Fibroblast of villous mesenchyme (primary cell): ENCODE results near the gene SELENOH. TPM values are rescaled to one million over a fixed set of nuclear protein-coding genes. Genes with fewer than 3 reads are reported as not detected.

Source experiments
- DNase-seq: peaks from one replicate; pipeline ENCODE4 v3.0.0-alpha.2; 2010; ENCODE audit warnings: low read depth
- H3K4me3 ChIP-seq: 2 replicates; pipeline ENCODE4 v1.5.1; 2011; ENCODE audit warnings: low read depth, mild to moderate bottlenecking, low read length
- CTCF ChIP-seq: IDR thresholded peaks from 2 replicates; pipeline ENCODE4 v1.5.1; 2012; ENCODE audit warnings: low read depth, mild to moderate bottlenecking, low read length; ENCODE audit not compliant: insufficient read depth
- total RNA-seq: library from RNA; depleted of rRNA; stranded (reverse); fragments of >200 nt; gene quantifications from 2 replicates; pipeline ENCODE4 v1.2.3, GENCODE V29; 2012

The SELENOH gene
- total RNA-seq, 1 donor: 66.9 TPM

DNA sequence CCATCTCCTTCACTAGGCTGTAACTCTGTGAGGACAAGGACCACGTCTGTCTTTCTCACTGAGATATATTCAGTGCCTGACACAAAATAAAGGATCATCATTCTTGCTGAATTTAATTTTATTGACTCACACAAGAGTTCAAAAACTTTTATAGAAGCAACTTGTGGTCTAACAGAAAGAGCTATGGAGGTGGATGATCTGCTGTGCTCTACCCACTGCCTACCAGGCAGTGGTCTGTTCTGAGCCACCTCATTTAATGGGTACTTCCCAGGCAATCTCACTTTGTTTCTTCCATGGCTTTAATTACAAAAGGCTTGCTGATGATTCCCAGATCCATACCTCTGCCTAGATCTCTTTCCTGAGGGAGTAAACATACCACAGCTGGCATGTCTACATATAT is 5.6 kb downstream of the SELENOH start:
- no peak for TF ChIP-seq CTCF
- H3K4me3 ChIP-seq: no peak overlapping the region
- DNase-seq: no peak

DNA sequence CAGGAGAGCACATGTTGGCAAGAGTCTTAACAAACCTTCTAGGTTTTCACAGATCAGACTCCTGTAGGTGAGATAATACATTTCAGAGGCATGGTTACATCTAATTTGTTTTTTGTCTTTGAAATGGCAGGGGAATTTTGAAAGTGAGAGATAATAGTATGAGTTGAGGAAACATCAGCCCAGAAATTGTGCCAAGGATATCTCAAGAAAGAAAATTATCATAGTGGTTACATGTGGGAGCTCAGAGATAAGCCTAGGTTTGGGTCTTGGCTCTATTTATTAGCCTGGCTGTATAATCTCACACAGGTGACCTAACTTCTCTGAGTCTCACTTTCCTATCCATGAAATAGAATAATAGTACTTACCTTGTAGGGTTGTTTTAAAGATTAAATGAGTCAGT is 9.9 kb downstream of the SELENOH start:
- TF ChIP-seq CTCF: no peak
- DNase-seq: no peak
- no peak overlapping the region for H3K4me3 ChIP-seq

- TF ChIP-seq CTCF: peak; percentile 59
- H3K4me3 ChIP-seq: no peak within 1 kb of the TSS
- peak; percentile 64 for DNase-seq
Observed at GRCh38 chr11:57751676-57752253, 10.5 kb downstream of the SELENOH start, which contains the start of gene BTBD18. BTBD18 (minus strand) TSS chr11:57751819; CDS start chr11:57751188, 631 bp downstream.

DNA sequence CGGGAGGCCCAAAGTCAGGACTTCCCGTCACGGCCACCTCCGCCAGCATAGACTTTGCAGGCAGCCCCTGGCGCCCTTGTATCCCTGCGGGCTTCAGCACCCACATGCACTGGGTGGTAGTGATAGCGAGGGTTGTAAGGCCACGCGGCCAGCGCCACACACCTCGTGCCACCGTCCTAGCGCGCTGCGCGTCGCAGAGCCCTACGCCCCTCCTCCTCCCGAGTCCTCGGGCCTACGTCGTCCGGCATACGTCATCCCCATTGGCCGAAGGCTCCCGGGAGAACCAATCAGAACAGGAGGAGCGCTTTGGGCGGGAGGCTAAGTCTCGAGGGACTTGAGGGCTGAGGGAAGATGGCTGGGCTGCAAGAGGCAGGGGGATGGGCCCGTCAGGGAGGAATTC is 11.7 kb downstream of the SELENOH start:
- no peak for DNase-seq
- no peak overlapping the region for H3K4me3 ChIP-seq
- TF ChIP-seq CTCF: no peak

DNA sequence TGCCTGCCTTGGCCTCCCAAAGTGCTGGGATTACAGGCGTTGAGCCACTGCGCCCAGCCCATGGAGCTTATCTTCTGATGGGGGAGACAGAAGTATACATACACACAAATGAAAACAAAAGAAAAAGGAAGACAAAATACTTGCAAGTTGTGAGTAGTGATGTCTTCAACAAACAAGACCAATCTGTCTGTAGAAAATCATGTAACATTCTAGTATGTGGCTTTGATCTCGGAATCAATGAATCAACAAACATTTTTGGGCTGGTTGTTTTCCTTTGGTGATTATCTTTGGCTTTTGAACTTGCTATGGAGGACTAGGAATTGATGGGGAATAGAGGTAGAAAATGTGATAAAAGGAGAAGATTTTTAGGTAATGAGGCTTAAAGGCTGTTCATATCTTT is 16.9 kb downstream of the SELENOH start:
- H3K4me3 ChIP-seq: no peak overlapping the region
- no peak for TF ChIP-seq CTCF
- no peak for DNase-seq

- no peak for TF ChIP-seq CTCF
- peak within 1 kb of the TSS; percentile 82 for H3K4me3 ChIP-seq
- peak; percentile 98 for DNase-seq
Observed at GRCh38 chr11:57761301-57762234, 20.3 kb downstream of the SELENOH start, which contains the start of gene CTNND1. CTNND1 (plus strand) TSS chr11:57761802; CDS start chr11:57791479, 29,677 bp downstream.
